Lower leg skin (tissue), 3 donors: ENCODE data around the gene LRP6.

ENCODE experiments used
- POLR2A ChIP-seq, 2 donors: fragments of 450-650 bp; IDR thresholded peaks; one replicate each; pipeline ENCODE4 v1.6.1; 2016 to 2017; ENCODE audit warnings: antibody characterized with exemption in 2 of 2, mild to moderate bottlenecking in 1 of 2, moderate library complexity in 1 of 2
- TF ChIP-seq, protein P1 (sequence below), 3 donors: fragments of 450-650 bp; IDR thresholded peaks; one replicate each; pipeline ENCODE4 v1.5.1; 2016; ENCODE audit warnings: antibody characterized with exemption in 3 of 3, mild to moderate bottlenecking in 3 of 3, moderate library complexity in 2 of 3

DNA sequence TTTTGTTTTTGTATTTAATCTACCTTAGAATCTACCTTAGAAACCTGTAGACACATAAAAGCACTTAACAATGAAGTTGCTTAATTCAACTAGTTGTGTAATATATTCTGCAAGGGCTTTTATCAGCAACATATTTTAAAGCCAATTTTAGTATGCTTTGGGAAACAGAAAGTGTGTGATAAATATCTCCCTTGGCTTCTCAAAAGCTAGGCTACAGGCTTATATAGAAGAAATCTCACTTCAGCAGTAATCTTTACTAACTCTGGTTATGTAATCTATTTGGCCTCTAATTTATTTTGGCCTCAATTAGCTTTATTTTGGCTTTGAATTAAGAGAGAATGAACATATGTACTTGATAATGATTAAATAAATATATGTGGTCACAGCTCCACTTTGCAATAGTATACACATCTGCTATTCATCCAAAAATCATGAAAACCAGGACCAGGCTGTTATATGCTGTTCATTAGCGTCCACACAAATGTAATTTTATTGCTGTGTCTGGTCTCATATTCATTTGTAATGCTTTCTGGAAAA is 37.2 kb downstream of the LRP6 start:
- TF ChIP-seq, protein P1, sequence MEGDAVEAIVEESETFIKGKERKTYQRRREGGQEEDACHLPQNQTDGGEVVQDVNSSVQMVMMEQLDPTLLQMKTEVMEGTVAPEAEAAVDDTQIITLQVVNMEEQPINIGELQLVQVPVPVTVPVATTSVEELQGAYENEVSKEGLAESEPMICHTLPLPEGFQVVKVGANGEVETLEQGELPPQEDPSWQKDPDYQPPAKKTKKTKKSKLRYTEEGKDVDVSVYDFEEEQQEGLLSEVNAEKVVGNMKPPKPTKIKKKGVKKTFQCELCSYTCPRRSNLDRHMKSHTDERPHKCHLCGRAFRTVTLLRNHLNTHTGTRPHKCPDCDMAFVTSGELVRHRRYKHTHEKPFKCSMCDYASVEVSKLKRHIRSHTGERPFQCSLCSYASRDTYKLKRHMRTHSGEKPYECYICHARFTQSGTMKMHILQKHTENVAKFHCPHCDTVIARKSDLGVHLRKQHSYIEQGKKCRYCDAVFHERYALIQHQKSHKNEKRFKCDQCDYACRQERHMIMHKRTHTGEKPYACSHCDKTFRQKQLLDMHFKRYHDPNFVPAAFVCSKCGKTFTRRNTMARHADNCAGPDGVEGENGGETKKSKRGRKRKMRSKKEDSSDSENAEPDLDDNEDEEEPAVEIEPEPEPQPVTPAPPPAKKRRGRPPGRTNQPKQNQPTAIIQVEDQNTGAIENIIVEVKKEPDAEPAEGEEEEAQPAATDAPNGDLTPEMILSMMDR (IDR thresholded peaks at IDR 0.05) = no peak
- TF ChIP-seq POLR2A (IDR thresholded peaks at IDR 0.05) = no peak
